HG02885 (cell line): ENCODE measurements around the gene LRRC2.
"Not testable (repeated sequence)": the region's sequence is repeated elsewhere in the genome, so short reads cannot be mapped to it uniquely, and the experiment has no call there.

Source experiments
- ATAC-seq: cut with Tn5 transposase; IDR thresholded peaks from one replicate; pipeline ENCODE4 v1.9.1; 2021; ENCODE audit warnings: mild to moderate bottlenecking; ENCODE audit not compliant: unreplicated experiment, poor library complexity

The LRRC2 gene

GRCh38 chr3:46501702-46502101, 64.4 kb downstream of the LRRC2 start:
- no peak for ATAC-seq

DNA sequence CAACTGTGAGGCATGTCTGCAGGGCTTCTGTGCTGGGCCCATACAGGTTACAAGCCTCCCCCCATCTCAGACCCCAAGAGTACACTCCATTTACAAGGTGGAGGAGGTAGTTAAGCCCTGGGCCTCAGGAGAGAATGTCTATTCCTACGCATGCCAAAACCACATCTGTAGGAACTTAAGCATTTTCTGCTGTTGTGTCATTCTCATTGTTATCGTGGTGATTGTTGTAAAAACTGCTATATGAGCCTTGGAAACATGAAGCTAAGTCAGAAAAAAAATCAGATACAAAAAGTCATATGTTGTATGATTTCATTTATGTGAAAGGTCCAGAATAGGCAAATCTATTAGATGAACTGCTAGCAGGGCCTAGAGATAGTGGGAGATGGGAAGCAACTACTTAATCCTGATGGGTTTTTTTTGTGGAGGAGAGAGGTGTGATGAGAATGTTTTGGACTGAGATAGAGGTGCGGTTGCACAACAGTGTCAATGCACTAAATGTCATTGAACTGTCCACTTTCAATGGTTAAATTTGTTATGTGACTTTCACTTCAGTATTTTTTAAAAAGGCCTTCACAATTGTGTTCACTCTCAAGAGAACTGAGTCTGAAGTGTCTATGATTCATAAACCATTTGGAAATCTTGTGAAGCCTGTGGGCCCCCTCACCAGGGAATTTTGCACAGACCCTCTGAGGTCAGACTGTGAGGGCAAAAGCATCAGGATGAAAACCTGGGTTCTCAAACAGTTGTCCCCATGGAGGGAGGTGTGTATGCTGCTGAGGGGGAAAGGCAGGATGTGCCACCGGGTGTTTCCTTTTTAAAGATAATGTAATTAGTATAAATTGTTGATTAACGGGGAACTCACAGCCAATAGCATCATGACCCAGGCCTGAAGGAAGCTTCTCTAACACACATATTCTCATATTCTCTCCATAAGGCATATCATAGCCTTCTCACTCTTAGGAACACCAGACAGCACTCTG, 65.2 kb downstream of the LRRC2 start:
- ATAC-seq: no peak

DNA sequence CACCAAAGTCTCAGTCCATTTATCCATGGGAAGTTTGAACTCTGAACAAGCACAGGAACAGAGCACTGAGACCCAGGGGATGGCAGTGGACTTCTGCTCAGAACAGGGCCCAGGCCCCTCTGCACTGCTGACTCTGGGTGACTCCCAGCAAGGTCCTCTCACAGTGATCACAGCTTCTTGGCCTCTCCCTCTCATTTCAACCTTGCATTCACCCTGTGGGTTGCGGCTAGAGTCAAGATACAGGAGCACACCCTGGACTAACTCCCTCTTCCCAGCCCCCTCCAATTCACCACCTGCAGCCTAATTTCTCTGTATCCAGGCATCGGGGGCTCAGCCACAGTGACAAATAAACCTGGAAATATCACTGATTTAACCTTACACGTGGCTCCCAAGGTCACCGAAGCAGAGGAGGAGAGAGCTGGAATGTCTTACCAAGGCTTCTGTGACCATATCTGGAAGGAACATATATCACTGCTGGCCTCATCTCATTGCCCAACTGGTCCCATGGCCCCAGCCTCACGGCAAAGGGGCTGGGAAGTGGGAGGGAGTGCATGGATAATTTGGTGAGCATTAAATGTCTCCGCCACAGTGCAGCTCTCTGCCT, 67.1 kb downstream of the LRRC2 start:
- no peak for ATAC-seq

DNA sequence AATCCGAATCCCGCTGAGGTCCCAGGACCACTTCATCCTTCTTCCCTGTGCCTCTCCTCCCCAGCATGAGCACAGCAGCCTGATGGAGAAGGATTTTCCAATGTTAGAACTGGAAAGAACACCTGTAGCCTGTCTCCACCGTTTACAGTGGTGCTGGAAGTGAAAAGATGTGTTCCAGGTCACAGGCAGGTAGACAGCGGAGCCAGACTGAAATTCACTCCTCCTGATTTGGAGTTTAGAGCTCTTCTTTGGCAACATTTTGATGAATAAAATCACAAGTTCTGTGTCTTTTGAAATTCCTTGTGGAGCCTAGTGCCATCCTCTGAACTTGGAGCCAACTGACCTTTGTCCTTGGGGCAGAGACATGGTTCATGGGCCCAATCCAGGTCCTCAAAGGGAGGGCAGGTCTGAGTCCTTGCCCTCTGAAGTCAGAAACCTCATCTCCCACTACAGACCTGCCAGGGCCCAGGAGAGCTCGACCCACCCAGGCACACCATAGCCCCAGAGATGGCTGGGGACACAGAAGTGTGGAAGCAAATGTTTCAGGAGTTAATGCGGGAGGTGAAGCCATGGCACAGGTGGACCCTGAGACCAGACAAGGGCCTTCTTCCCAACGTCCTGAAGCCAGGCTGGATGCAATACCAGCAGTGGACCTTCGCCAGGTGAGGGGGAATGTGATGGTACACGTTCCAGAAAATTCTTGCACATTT, 68.4 kb downstream of the LRRC2 start, which contains the start of gene RTP3:
Gene RTP3, plus strand, starts transcription at position 421 of the 710 bp plus-strand sequence. Its CDS starts 87 bp downstream, at position 508.
- no peak for ATAC-seq

GRCh38 chr3:46496746-46497555, 69.2 kb downstream of the LRRC2 start:
- ATAC-seq: no peak

GRCh38 chr3:46495901-46496456, 70.1 kb downstream of the LRRC2 start:
- no peak for ATAC-seq

- ATAC-seq: not testable (repeated sequence)
Measured at GRCh38 chr3:46494491-46494890, 71.6 kb downstream of the LRRC2 start.

DNA sequence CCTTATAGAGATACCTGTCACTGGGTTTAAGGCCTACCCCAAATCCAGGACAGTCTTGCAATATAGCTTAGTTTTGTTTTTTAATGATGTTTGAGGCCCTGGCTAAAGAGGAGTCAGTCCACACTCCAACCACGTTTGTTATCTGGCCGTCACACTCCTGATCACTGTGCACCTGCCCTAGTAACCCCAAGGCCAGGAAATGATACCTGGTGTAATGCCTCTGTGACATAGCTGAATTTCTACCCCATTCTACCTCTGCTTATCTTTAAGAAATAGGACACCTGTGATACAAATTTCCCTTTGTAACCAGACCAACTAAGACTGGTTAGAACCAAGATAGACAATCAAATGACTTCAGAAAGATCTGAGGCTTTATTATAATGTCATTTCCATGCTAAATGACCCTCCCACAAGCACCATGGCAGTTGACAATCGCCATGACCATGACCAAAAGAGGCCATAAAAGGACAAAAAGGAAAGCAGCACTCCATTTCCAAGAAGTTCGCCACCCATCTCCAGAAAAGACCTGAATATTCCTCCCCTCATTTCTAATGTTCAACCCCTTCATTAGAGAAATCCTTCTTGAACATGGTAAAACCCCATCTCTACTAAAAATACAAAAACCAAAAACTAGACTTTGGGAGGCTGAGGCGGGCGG, 73.1 kb downstream of the LRRC2 start:
- ATAC-seq: no peak

GRCh38 chr3:46491089-46492070, 74.7 kb downstream of the LRRC2 start:
- no peak for ATAC-seq

DNA sequence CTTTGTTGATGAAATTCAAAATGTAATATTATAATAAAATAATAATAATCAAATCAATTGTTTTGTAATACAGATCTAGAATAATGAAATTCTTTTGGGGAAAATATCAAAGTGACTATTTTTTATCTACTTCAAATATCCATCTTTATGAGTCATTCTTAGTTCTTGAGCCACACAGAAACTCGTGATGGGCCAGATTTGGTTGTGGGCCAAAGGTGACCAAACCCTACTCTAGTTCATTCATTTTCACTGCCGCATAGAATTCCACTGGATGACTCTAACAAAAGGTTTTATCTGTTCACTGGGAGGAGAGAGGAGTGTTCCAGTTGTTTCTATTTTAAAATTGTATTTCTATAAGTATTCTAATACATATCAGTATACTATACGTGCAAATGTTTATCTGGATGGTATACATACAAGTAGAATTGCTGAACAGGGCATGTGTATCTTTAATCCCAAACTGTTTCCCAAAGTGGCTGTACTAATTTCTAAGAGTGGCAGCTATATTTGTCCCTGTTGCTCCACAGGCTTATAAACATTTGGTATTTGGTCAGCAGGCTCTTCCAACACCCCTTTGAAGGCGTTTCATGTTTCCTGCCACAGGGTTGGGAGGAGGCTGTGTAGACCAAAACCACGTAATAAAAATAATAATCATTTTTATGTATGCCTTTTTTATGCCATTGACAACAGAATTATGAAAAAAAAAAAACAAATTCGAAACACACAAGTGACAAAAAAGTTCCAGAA, 75.6 kb downstream of the LRRC2 start:
- ATAC-seq: no peak

GRCh38 chr3:46489875-46490274, 76.2 kb downstream of the LRRC2 start:
- no peak for ATAC-seq

DNA sequence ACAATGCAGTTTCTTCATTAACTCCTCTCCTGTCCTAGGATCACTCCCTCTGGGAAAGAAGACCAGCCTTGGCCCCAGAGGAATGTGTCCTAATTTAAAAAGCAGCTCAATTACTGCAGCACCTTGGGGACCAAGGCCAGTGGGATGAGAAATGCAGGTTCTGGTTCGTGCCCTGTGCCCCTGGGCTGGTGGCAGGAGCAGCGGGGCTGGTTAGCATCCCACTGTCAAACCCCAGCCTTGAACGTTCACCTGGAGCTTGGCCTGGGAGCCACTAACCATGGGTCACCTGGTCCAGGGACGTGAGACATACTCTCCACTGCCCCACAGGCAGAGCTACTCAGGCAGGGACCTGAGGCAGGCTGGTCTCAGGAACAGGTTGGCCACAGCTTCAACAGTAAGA, 76.7 kb downstream of the LRRC2 start:
- ATAC-seq: no peak

DNA sequence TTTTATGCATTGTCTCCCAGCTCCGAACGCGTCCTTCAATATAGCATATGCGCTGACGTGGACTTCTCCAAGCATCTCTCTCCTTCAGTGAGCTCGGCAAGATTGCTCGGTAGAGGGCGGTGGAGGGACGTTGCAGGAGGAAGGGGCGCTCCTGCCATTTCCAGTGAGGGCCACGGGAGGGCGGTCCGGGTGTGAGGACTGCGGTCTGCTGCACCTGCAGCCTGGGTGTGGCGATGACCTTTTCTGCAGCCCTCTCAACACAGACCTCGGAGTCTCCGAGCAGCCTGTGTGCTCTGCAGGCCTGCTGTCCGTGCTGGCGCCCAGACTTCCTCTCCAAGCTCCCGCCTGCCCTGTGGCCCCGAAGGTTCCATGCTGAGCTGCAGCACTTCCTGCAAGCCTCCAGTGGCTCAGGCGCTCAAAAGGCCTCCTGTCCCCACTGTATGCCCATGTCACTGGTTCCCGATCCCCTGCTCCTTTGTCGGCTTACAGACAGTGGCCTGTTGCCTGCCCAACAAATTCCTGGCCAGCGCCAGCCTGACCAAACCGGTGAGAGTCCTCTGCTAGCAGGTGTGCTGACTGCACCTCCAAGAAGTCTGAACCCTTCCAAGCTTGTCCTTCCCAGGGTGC, 77.3 kb downstream of the LRRC2 start:
- ATAC-seq: peak; percentile 93

DNA sequence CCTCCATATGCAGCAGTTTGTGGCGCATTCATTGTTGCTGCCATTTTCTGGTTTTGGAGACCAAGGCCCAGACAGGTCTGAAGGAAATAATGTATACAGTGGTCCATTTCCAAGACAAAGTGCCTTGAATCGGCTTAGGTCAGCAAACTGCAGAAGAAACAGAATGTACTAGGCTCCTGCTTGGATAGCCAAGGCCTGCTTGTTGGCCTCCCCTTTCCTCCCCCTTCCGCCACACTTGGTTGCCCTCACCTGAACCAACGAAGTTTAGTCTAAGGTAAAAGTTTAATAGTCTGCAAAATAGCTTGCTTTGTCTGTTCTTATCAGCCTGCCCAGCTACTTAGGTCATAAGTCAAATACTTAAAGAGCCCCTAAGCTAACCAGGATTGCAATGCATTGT, 80.3 kb downstream of the LRRC2 start:
- no peak for ATAC-seq

DNA sequence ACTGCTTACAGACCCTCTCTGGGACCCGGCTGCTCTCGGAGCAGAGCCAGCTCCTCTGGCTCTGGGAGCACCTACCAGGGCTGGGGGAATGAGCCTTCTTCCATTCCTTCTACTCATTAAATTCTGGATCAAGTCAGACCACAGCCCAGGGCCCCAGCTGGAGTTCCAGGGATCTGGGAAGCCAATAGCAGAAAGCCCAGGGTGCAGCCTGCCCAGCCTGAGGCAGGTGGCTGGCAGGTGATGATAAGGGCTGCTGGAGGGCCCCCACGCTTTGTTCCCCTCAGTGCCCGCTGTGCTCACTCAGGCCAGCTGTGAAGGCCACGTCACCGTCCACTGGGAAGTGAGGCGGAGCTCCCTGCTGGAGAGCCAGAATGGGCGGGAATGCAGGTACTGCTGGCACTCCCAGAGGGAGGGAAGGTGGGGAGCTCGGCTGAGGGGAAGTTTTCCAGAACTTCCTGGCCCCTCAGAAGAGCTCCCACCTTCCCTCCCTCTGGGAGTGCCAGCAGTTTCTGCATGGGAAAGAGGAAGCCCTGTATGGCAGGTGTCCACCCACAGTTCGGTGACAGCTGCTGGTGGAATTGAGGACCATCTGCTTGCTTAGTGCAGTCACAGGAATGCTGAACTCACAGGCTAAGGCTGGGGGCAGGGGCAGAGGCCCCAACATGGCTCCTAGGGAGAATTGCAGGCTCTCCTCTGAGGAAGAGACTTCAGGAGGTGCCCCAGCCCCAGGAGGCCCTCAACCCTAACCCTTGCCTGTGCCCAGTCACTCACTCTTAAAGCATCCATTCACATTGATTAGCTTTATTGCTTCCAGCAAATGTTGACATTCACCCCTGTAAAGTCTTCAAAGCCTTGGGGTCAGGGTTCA, 81.0 kb downstream of the LRRC2 start:
- ATAC-seq: no peak

DNA sequence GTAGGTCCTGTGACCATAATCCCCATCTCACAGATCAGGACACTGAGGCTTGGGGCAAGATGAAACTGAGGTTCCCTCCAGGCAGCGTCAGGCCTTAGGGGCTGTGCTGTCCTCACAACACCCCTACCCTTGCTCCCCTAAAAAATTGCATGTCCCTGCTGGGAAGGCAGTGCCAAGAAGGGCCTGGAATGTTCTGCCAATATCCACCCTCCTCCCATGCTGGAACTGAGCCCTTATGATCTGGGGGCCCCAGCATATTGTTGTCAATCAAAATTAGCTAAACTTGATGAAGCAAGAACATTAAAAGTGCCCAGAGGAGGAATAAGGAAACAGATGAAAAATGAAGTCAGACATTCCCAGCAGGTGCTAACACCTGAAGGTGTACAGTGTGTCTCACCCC, 81.7 kb downstream of the LRRC2 start:
- ATAC-seq: no peak
